Adrenal gland (tissue), 5 donors: ENCODE results near the gene GHDC.

Experiments used
- CTCF ChIP-seq, 6 experiments: fragments of 450-650 bp in 4 of 6; fragments of 200-600 bp in 2 of 6; sonication (generic) in 1 of 6; IDR thresholded peaks; 1 replicate in 5 of 6; 2 replicates in 1 of 6; pipeline versions ENCODE4 v1.5.1 to v1.8.0; 2016 to 2021; ENCODE audit warnings: antibody characterized with exemption in 6 of 6, mild to moderate bottlenecking in 2 of 6, moderate library complexity in 1 of 6
- POLR2A ChIP-seq, 2 donors: fragments of 450-650 bp; IDR thresholded peaks; one replicate each; pipeline ENCODE4 v1.6.1; 2017; ENCODE audit warnings: antibody characterized with exemption in 2 of 2, mild to moderate bottlenecking in 2 of 2, moderate library complexity in 1 of 2
- donor health status: DM: no; HTN: no; CAD: no.

- TF ChIP-seq POLR2A (IDR thresholded peaks at IDR 0.05): no peak
- no peak for TF ChIP-seq CTCF (IDR thresholded peaks at IDR 0.05)
Observed at GRCh38 chr17:42214156-42214555, 19.9 kb upstream of the GHDC start.
